HCT116 (cell line): Measurements from ENCODE around the gene NCF2. TPM values are rescaled to one million over a fixed set of nuclear protein-coding genes. Genes with fewer than 3 reads are reported as not detected.

Experiments used
- ATAC-seq: fragments of 200-7000 bp; cut with Tn5 transposase; 2 replicates; pipeline ENCODE4 v1.9.1; 2020; ENCODE audit warnings: mild to moderate bottlenecking, moderate library complexity
- BruUV-seq: library from RNA; stranded (reverse); fragments of 400-500 nt; replicated peaks from 2 replicates; lab custom pipeline; 2021; lab: Mats Ljungman, UMichigan
- CTCF ChIA-PET: fragments of 300-600 bp; sonication (Branson Sonifier 250); formaldehyde crosslinking; loops from one replicate; lab custom pipeline; 2021; ENCODE audit warnings: antibody characterized with exemption; lab: Charles Lee
- POLR2A ChIA-PET: fragments of 300-600, 350-600 bp; sonication (Branson Sonifier 250); formaldehyde crosslinking; loops from one replicate; lab custom pipeline; 2021; ENCODE audit warnings: antibody characterized with exemption; lab: Charles Lee
- RAD21 ChIA-PET, 2 experiments: fragments of 300-600 bp; sonication (Branson Sonifier 250); formaldehyde crosslinking; loops; one replicate each; lab custom pipeline; 2023; ENCODE audit warnings: low total read pairs in 2 of 2; ENCODE audit not compliant: uncharacterized antibody in 2 of 2, unreplicated experiment in 2 of 2, low non-redundant PET in 1 of 2; lab: Charles Lee
- DNase-seq: peaks from one replicate; pipeline ENCODE4 v3.0.0-alpha.2; 2010; ENCODE audit warnings: low read depth, low spot score
- H2AFZ ChIP-seq: fragments of 200-600 bp; shearing (Covaris generic), sonication (generic); 2 replicates; pipeline ENCODE4 v1.6.1; 2017; ENCODE audit warnings: low read depth, mixed run types, mixed read lengths, antibody characterized with exemption, low read length; ENCODE audit not compliant: poor library complexity, severe bottlenecking
- H3K27ac ChIP-seq: 2 replicates; pipeline ENCODE4 v1.5.1; 2012; ENCODE audit warnings: low read depth, low read length
- H3K27me3 ChIP-seq: fragments of 200-600 bp; sonication (generic); 2 replicates; pipeline ENCODE4 v1.6.1; 2016; ENCODE audit warnings: mixed run types, low read length, mixed read lengths; ENCODE audit not compliant: insufficient read depth
- H3K36me3 ChIP-seq, 2 experiments: fragments of 200-500 bp in 1 of 2; fragments of 200-600 bp in 1 of 2; sonication (Bioruptor generic) in 1 of 2; sonication (generic) in 1 of 2; 2 replicates each; pipeline versions ENCODE4 v1.5.1 to v1.6.1; 2014 to 2016; ENCODE audit warnings: low read length in 2 of 2, inconsistent platforms in 1 of 2, mixed read lengths in 1 of 2, mixed run types in 1 of 2; ENCODE audit not compliant: insufficient read depth in 2 of 2, control insufficient read depth in 1 of 2
- H3K4me1 ChIP-seq, 2 experiments: fragments of 200-600 bp in 1 of 2; sonication (generic) in 1 of 2; 2 replicates each; pipeline versions ENCODE4 v1.5.1 to v1.6.1; 2012 to 2017; ENCODE audit warnings: low read length in 2 of 2, inconsistent platforms in 1 of 2, mild to moderate bottlenecking in 1 of 2, mixed read lengths in 1 of 2, mixed run types in 1 of 2, moderate library complexity in 1 of 2; ENCODE audit not compliant: insufficient read depth in 2 of 2, control insufficient read depth in 1 of 2
- H3K4me2 ChIP-seq: fragments of 200-600 bp; sonication (generic); 2 replicates; pipeline ENCODE4 v1.6.1; 2017; ENCODE audit warnings: mixed run types, low read length, mixed read lengths
- H3K4me3 ChIP-seq, 2 experiments: fragments of 200-600 bp in 1 of 2; sonication (generic) in 1 of 2; replicated peaks in 1 of 2; 2 replicates each; pipeline ENCODE4 v1.5.1; 2011 to 2016; ENCODE audit warnings: low read length in 2 of 2, control low read depth in 1 of 2, low read depth in 1 of 2, mild to moderate bottlenecking in 1 of 2, mixed read lengths in 1 of 2, mixed run types in 1 of 2
- H3K79me2 ChIP-seq: fragments of 200-600 bp; sonication (generic); 2 replicates; pipeline ENCODE4 v1.6.1; 2017; ENCODE audit warnings: mild to moderate bottlenecking, mixed run types, low read length, moderate library complexity, mixed read lengths; ENCODE audit not compliant: insufficient read depth
- H3K9ac ChIP-seq: fragments of 200-600 bp; sonication (generic); 2 replicates; pipeline ENCODE4 v1.6.1; 2016; ENCODE audit warnings: low read length, mixed read lengths
- H3K9me2 ChIP-seq: fragments of 200-600 bp; sonication (generic), shearing (Covaris generic); 2 replicates; pipeline ENCODE4 v1.6.1; 2017; ENCODE audit warnings: mixed run types, mild to moderate bottlenecking, moderate library complexity; ENCODE audit not compliant: insufficient read depth
- H3K9me3 ChIP-seq, 2 experiments: fragments of 200-500 bp in 1 of 2; fragments of 200-600 bp in 1 of 2; sonication (Bioruptor generic) in 1 of 2; sonication (generic) in 1 of 2; 2 replicates each; pipeline ENCODE4 v1.6.1; 2014 to 2017; ENCODE audit warnings: low read length in 2 of 2, mixed read lengths in 2 of 2, inconsistent platforms in 1 of 2, low read depth in 1 of 2, mild to moderate bottlenecking in 1 of 2, mixed run types in 1 of 2, moderate library complexity in 1 of 2; ENCODE audit not compliant: control insufficient read depth in 1 of 2, insufficient read depth in 1 of 2
- H4K20me1 ChIP-seq: fragments of 200-600 bp; sonication (generic), shearing (Covaris generic); 2 replicates; pipeline ENCODE4 v1.6.1; 2017; ENCODE audit warnings: mixed run types, mild to moderate bottlenecking, moderate library complexity; ENCODE audit not compliant: insufficient read depth
- ATF3 ChIP-seq: IDR thresholded peaks from 2 replicates; pipeline ENCODE4 v1.6.1; 2012
- CEBPB ChIP-seq: IDR thresholded peaks from 2 replicates; pipeline ENCODE4 v1.6.1; 2012; ENCODE audit warnings: low read depth
- CTCF ChIP-seq, 3 experiments: fragments of 200-600 bp in 1 of 3; sonication (generic) in 1 of 3; IDR thresholded peaks in 2 of 3; conservative IDR thresholded peaks in 1 of 3; 2 replicates each; pipeline ENCODE4 v1.5.1; 2012 to 2017; ENCODE audit warnings: low read depth in 2 of 3, low read length in 2 of 3, antibody characterized with exemption in 1 of 3, borderline replicate concordance in 1 of 3, control low read depth in 1 of 3, mild to moderate bottlenecking in 1 of 3, mixed read lengths in 1 of 3, mixed run types in 1 of 3, moderate library complexity in 1 of 3; ENCODE audit not compliant: insufficient read depth in 1 of 3
- EGR1 ChIP-seq: IDR thresholded peaks from 2 replicates; pipeline ENCODE4 v1.6.1; 2012; ENCODE audit warnings: low read depth
- ELF1 ChIP-seq: IDR thresholded peaks from 2 replicates; pipeline ENCODE4 v1.6.1; 2012; ENCODE audit warnings: low read depth, borderline replicate concordance
- EZH2phosphoT487 ChIP-seq: fragments of 200-600 bp; IDR thresholded peaks from 2 replicates; pipeline ENCODE4 v1.6.1; 2018; ENCODE audit warnings: antibody characterized with exemption, borderline replicate concordance
- FOSL1 ChIP-seq: IDR thresholded peaks from 2 replicates; pipeline ENCODE4 v1.6.1; 2012; ENCODE audit warnings: low read depth
- MAX ChIP-seq: IDR thresholded peaks from 2 replicates; pipeline ENCODE4 v1.6.1; 2012
- POLR2A ChIP-seq: IDR thresholded peaks from 2 replicates; pipeline ENCODE4 v1.7.0; 2011; ENCODE audit warnings: borderline replicate concordance; ENCODE audit not compliant: insufficient read depth, insufficient read length; ENCODE audit errors: extremely low read depth
- RAD21 ChIP-seq: IDR thresholded peaks from 2 replicates; pipeline ENCODE4 v1.6.1; 2012; ENCODE audit warnings: low read depth, mild to moderate bottlenecking
- SIN3A ChIP-seq: IDR thresholded peaks from 2 replicates; pipeline ENCODE4 v1.6.1; 2012; ENCODE audit warnings: low read depth
- SP1 ChIP-seq: IDR thresholded peaks from 2 replicates; pipeline ENCODE4 v1.6.1; 2012; ENCODE audit warnings: low read depth
- TCF7L2 ChIP-seq: IDR thresholded peaks from 2 replicates; pipeline ENCODE4 v1.7.0; 2011; ENCODE audit warnings: borderline replicate concordance, inconsistent platforms; ENCODE audit not compliant: insufficient read depth, insufficient read length; ENCODE audit errors: extremely low read depth
- YY1 ChIP-seq: IDR thresholded peaks from 2 replicates; pipeline ENCODE4 v1.6.1; 2011; ENCODE audit warnings: low read length, low read depth, moderate library complexity, mild to moderate bottlenecking; ENCODE audit not compliant: insufficient replicate concordance; ENCODE audit errors: extremely low read depth
- ZBTB33 ChIP-seq: IDR thresholded peaks from 2 replicates; pipeline ENCODE4 v1.6.1; 2011; ENCODE audit warnings: mild to moderate bottlenecking, low read length, moderate library complexity; ENCODE audit not compliant: insufficient replicate concordance; ENCODE audit errors: extremely low read depth
- ZNF274 ChIP-seq: fragments of 200-500 bp; sonication (Bioruptor generic); IDR thresholded peaks from 2 replicates; pipeline ENCODE4 v1.6.1; 2014; ENCODE audit warnings: mild to moderate bottlenecking, low read depth, low read length, inconsistent platforms
- intact Hi-C: fragments of 100-400 bp; cut with micrococcal nuclease; formaldehyde crosslinking; loops from 2 replicates; pipeline ENCODE4 v1.10.0; 2022
- total RNA-seq: library from RNA; stranded (reverse); gene quantifications from one replicate; pipeline ENCODE4 v1.2.1, GENCODE V29; 2021; ENCODE audit not compliant: unreplicated experiment

NCF2 gene
- total RNA-seq, 1 experiment from 2014 or later: 0.25 TPM

- no peak for TF ChIP-seq ZBTB33
- no peak for TF ChIP-seq ELF1
- no peak for TF ChIP-seq FOSL1
- TF ChIP-seq YY1: no peak
- no peak for TF ChIP-seq POLR2A
- no peak for TF ChIP-seq SP1
- no peak for TF ChIP-seq TCF7L2
- TF ChIP-seq EZH2phosphoT487: no peak
- TF ChIP-seq, all 23 proteins: peak for 0
Observed at GRCh38 chr1:183572721-183573120, 17.5 kb downstream of the NCF2 start (continued).

GRCh38 chr1:183571678-183572268, 18.5 kb downstream of the NCF2 start:
- no peaks in the 10 kb centered on the region for H3K27me3 ChIP-seq
- ChIA-PET RAD21 (no interaction called here), POLR2A (interaction anchor here (2.6 kb wide), 1 partner anchor 8 kb away, joined by 6 read pairs; no protein-coding TSS in a partner anchor), CTCF (no interaction called here)
- intact Hi-C loops: no loop called here
- H3K27ac ChIP-seq: no peak overlapping the region
- no peaks in the 10 kb centered on the region for H4K20me1 ChIP-seq
- no TSS peak for BruUV-seq
- H2AFZ ChIP-seq: no peak overlapping the region
- H3K9ac ChIP-seq: no peak overlapping the region
- H3K4me3 ChIP-seq: no peak overlapping the region
- no peak overlapping the region for H3K4me2 ChIP-seq
- no peak for ATAC-seq
- peaks cover 4 to 7% of the 10 kb centered on the region in 2 experiments; a peak in 3 of 4 replicates for H3K4me1 ChIP-seq
- no peaks in the 10 kb centered on the region for H3K9me2 ChIP-seq
- no peaks in the 10 kb centered on the region for H3K9me3 ChIP-seq
- no peaks in the 10 kb centered on the region for H3K79me2 ChIP-seq
- no peaks in the 10 kb centered on the region for H3K36me3 ChIP-seq
- DNase-seq: no peak
- TF ChIP-seq MAX (no peak), FOSL1 (no peak), SP1 (no peak), CTCF (IDR thresholded peaks at IDR 0.05 in 2 of 3, conservative IDR thresholded peaks at IDR 0.05 in 1 of 3; ENCODE audit: borderline replicate concordance in 1 of 3, insufficient read depth in 1 of 3, low read depth in 2 of 3, low read length in 2 of 3) (no peak), ZNF274 (no peak), RAD21 (no peak), CEBPB (no peak), POLR2A (no peak), SIN3A (no peak), YY1 (no peak), EGR1 (no peak), TCF7L2 (no peak), ATF3 (no peak)
